Activated naive CD8-positive, alpha-beta T cell treated with anti-CD3 and anti-CD28 coated beads for 36 hours (primary cell): ENCODE measurements around the gene DDAH2. TPM values are rescaled to one million over a fixed set of nuclear protein-coding genes. Genes with fewer than 3 reads are reported as not detected.

ENCODE experiments used
- DNase-seq: peaks from one replicate; pipeline ENCODE4 v3.0.0; 2021
- H3K27ac Mint-ChIP-seq: one replicate; pipeline ENCODE4 v1.8.0; 2022; ENCODE audit warnings: mild to moderate bottlenecking, moderate library complexity, mixed read lengths
- H3K27me3 Mint-ChIP-seq: one replicate; pipeline ENCODE4 v1.8.0; 2022; ENCODE audit warnings: mild to moderate bottlenecking, mixed read lengths
- H3K36me3 Mint-ChIP-seq: one replicate; pipeline ENCODE4 v1.8.0; 2021; ENCODE audit warnings: mild to moderate bottlenecking, mixed read lengths
- H3K4me1 Mint-ChIP-seq: one replicate; pipeline ENCODE4 v1.8.0; 2021; ENCODE audit warnings: mixed read lengths
- H3K4me3 Mint-ChIP-seq: one replicate; pipeline ENCODE4 v1.8.0; 2022; ENCODE audit warnings: mild to moderate bottlenecking, moderate library complexity, mixed read lengths
- H3K9me3 Mint-ChIP-seq: one replicate; pipeline ENCODE4 v1.8.0; 2022; ENCODE audit warnings: mixed read lengths
- total RNA-seq, 2 experiments: library from RNA; stranded (reverse); gene quantifications; one replicate each; pipeline ENCODE4 v1.2.3, GENCODE V29; 2021

The DDAH2 gene
- total RNA-seq, 2 experiments from 2014 or later, result 3.5 to 3.8 TPM

DNA sequence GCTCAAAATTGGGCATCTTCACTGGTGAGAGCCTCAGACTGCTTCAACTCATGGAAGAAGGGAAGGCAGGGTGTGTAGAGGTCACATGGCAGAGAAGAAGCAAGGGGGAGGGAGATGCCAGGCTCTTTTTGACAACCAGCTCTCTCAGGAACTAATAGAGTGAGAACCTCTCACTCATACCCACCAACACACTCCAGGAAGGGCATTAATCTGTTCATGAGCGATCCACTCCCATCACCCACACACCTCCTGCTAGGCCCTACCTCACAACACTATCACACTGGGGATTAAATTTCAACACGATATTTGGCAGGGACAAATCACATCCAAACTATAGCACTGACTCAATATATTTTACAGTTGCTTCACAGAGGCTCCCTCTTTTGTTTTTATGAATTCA, 12.7 kb upstream of the DDAH2 start:
- Mint-ChIP-seq H3K4me1 (peaks cover 41% of the 10 kb centered on the region), H3K27me3 (no peaks in the 10 kb centered on the region), H3K9me3 (no peaks in the 10 kb centered on the region), H3K4me3 (peak overlapping the region; percentile 90), H3K36me3 (peaks cover 51% of the 10 kb centered on the region), H3K27ac (peak overlapping the region; percentile 61)
- DNase-seq, result no peak

DNA sequence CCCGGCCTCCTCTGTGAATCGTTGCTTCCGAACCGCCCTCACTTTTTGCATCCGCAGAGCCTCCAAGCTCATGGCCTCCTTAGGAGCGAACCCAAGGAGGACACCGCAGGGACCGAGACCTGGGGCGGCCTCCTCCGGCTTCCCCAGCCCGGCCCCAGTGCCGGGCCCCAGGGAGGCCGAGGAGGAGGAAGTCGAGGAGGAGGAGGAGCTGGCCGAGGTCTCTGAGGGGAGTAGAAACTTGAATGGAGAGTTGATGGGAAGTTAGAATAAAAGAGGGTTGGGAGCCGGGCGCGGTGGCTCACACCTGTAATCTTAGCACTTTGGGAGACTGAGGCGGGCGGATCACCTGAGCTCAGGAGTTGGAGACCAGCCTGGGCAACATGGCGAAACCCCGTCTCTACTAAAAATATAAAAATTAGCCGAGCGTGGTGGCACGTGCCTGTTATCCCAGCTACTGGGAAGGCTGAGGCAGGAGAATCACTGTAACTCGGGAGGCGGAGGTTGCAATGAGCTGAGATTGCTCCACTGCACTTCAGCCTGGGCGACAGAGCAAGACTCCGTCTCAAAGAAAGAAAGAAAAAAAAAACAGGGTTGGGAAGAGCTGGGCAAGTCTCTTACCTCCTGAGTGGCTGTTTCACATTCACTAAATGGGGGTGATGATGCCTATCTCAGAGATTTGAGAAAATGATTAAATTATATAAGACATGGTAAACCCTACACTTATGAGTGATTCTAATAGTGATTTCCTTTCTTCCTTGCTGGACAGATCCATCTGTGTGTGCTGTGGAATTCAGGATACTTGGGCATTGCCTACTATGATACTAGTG, 11.5 kb upstream of the DDAH2 start:
- Mint-ChIP-seq H3K4me1 (peaks cover 44% of the 10 kb centered on the region), H3K36me3 (peaks cover 50% of the 10 kb centered on the region), H3K4me3 (peak overlapping the region; percentile 90)

DNA sequence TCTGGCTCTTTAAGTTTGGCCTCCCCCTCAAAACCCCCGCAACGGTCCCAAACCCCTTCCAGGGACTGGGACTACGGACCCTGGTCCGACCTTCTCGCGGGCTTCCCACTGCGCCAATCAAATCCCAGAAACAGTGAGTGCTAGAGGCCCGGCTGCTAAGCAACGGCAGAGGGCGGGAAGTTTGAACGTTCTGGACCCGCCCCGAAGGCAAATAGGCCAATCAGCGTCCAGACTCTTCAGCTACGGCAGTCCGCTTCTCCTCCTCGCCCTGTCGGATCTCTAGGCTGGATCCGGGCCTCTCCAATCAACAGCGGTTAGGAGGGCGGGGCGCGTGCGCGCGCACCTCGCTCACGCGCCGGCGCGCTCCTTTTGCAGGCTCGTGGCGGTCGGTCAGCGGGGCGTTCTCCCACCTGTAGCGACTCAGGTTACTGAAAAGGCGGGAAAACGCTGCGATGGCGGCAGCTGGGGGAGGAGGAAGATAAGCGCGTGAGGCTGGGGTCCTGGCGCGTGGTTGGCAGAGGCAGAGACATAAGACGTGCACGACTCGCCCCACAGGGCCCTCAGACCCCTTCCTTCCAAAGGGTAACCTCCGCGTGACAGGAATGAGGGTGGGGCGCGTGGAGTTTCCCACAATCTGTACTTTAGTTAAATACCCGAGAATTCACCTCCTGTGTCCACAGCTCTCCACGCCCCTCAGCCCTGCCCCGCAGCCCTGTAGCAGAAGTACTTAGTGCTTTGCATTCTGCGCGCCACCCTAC, 10.7 kb upstream of the DDAH2 start, which contains the start of gene MSH5:
Gene MSH5 (plus strand): TSS at position 367 of the 758 bp plus-strand sequence. CDS start 462 bp downstream, outside the sequence.
- peaks cover 42% of the 10 kb centered on the region for H3K4me1 Mint-ChIP-seq
- H3K36me3 Mint-ChIP-seq, result peaks cover 51% of the 10 kb centered on the region
- no peaks in the 10 kb centered on the region for H3K27me3 Mint-ChIP-seq
- no peaks in the 10 kb centered on the region for H3K9me3 Mint-ChIP-seq
- H3K27ac Mint-ChIP-seq, result peak within 1 kb of the TSS; percentile 89
- peak within 1 kb of the TSS; percentile 93 for H3K4me3 Mint-ChIP-seq
- DNase-seq, result peak; percentile 97

More for the DNA sequence above, 11.5 kb upstream of the DDAH2 start:
- Mint-ChIP-seq H3K27me3 (no peaks in the 10 kb centered on the region), H3K27ac (peak overlapping the region; percentile 89), H3K9me3 (no peaks in the 10 kb centered on the region)
- DNase-seq, result peak; percentile 45

GRCh38 chr6:31737991-31738979, 9.2 kb upstream of the DDAH2 start:
- Mint-ChIP-seq H3K4me1 (peaks cover 51% of the 10 kb centered on the region), H3K27me3 (no peaks in the 10 kb centered on the region), H3K36me3 (peaks cover 53% of the 10 kb centered on the region), H3K4me3 (peak overlapping the region; percentile 93), H3K27ac (peak overlapping the region; percentile 89), H3K9me3 (no peaks in the 10 kb centered on the region)
- DNase-seq, result peak; percentile 60

DNA sequence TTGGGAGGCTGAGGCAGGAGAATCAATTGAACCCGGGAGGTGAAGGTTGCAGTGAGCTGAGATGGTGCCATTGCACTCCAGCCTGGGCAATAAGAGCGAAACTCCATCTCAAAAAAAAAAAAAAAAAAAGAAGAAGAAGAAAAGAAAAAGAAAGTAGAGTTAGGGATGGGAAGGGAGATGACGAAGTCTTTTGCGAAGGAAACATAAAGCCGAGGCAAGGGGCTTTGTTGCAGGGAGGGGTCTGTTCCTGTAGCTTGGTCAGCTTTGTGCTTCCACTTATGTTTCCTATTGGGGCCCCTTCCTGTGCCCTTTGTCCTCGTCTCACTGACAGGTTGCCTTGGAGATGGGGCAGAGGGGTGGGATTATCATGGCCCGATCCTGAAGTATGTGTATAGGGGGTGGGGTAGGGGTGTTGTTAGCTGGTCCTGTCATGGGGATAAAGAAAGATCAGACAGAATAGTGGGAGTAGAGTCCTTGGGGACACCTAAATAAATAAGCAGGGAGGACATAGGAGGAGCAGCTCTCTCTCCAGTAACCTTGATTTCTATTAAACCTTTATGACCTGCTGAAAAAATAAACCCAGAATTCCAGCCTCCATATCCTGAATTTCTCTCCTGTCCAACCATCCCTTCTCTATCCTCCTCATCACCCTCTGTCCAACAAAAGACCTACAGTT, 8.4 kb upstream of the DDAH2 start:
- DNase-seq, result no peak
- Mint-ChIP-seq H3K27ac (peak overlapping the region; percentile 89), H3K9me3 (no peaks in the 10 kb centered on the region), H3K27me3 (no peaks in the 10 kb centered on the region), H3K4me3 (peak overlapping the region; percentile 93), H3K36me3 (peaks cover 47% of the 10 kb centered on the region), H3K4me1 (peaks cover 54% of the 10 kb centered on the region)

DNA sequence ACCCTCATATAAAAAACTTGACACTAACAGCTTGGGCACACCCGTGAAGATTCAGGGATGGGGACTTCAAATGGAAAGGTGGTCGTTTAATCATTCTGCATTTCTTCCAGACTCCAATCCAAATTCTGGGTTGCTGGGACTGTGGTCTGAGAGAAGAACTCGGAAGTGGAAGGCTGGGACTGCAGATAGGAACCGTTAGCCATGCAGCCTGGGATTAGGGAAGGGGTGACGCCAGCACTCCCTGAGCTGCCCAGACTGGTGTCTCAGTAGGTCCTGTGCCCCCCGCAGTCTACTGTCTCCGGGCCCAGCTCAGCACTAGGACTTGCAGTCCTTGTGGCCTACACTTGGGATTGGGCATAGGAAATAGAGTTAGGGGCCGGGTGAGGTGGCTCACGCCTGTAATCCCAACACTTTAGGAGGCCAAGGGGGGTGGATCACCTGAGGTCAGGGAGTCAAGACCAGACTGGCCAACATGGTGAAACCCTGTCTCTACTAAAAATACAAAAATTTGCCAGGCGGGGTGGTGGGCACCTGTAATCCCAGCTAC, 7.7 kb upstream of the DDAH2 start:
- no peaks in the 10 kb centered on the region for H3K27me3 Mint-ChIP-seq
- no peak for DNase-seq
- no peaks in the 10 kb centered on the region for H3K9me3 Mint-ChIP-seq
- peak overlapping the region; percentile 93 for H3K4me3 Mint-ChIP-seq
- peak overlapping the region; percentile 89 for H3K27ac Mint-ChIP-seq
- peaks cover 57% of the 10 kb centered on the region for H3K4me1 Mint-ChIP-seq
- H3K36me3 Mint-ChIP-seq, result peaks cover 45% of the 10 kb centered on the region

GRCh38 chr6:31736021-31736767, 7.1 kb upstream of the DDAH2 start, which contains the start of gene CLIC1:
TSS of gene CLIC1 (minus strand) at chr6:31736530. CDS start at chr6:31736300, 230 bp downstream.
- Mint-ChIP-seq H3K27me3 (no peaks in the 10 kb centered on the region), H3K4me3 (peak within 1 kb of the TSS; percentile 93), H3K4me1 (peaks cover 53% of the 10 kb centered on the region), H3K27ac (peak within 1 kb of the TSS; percentile 89), H3K9me3 (no peaks in the 10 kb centered on the region), H3K36me3 (peaks cover 42% of the 10 kb centered on the region)
- peak; percentile 84 for DNase-seq

- peak; percentile 64 for DNase-seq
These were observed 5.8 kb upstream of the DDAH2 start for GRCh38 chr6:31734821-31735406.

DNA sequence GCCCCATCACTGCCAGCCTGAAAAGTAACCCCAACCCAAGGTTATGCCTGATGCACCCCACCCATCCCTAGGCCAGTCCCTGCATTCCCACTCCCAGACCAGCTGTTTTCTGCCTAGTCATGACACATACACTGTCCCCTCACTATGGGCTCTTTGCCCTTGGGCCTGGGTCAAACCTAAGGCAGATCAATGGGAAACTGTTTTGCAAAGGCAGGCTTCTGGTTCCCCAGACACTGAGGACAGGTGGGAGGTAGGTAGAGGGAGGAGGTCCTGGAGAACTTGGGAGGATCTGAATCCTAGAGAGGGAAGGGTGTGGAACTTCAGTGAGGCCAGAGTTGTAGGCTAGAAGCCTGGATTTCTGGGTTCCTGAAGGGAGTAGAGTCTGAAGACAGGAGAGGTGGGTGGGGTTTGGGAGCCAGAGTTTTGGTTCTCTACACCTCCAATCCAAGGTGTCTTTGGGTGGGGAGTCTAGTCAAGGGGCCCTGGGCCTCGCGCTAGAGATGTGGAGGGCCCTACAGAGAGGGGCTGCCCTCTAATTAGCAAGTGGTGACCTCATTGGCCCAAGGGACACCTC, 5.2 kb upstream of the DDAH2 start:
- Mint-ChIP-seq H3K27ac (peak overlapping the region; percentile 89), H3K27me3 (no peaks in the 10 kb centered on the region), H3K4me1 (peaks cover 52% of the 10 kb centered on the region), H3K9me3 (no peaks in the 10 kb centered on the region), H3K4me3 (peak overlapping the region; percentile 93), H3K36me3 (peaks cover 40% of the 10 kb centered on the region)
- no peak for DNase-seq

More at GRCh38 chr6:31734821-31735406, 5.8 kb upstream of the DDAH2 start:
- Mint-ChIP-seq H3K4me1 (peaks cover 52% of the 10 kb centered on the region), H3K27ac (peak overlapping the region; percentile 89), H3K4me3 (peak overlapping the region; percentile 93), H3K9me3 (no peaks in the 10 kb centered on the region), H3K27me3 (no peaks in the 10 kb centered on the region), H3K36me3 (peaks cover 42% of the 10 kb centered on the region)

DNA sequence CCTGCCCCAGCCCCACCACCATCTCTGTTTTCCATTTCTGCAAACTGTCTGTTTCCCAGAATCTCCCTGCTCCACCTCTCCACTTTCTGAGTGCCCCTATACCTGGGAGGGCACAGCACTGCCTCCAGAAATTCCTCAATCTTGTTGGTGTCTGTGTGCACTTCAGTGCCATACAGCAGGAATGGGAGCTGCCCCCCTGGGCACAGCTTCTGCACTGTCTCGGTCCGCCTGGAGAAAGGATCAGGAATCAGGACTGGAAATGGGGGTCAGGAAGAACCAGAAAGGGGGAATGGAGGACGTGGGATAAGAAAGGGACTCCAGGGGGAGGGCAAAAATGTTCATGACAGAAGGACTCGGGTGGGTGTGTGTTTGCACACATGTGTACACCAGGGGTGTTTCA, 4.6 kb upstream of the DDAH2 start:
- DNase-seq, result no peak
- Mint-ChIP-seq H3K4me1 (peaks cover 51% of the 10 kb centered on the region), H3K36me3 (peaks cover 40% of the 10 kb centered on the region), H3K9me3 (no peaks in the 10 kb centered on the region), H3K27ac (peak overlapping the region; percentile 65), H3K27me3 (no peaks in the 10 kb centered on the region), H3K4me3 (peak overlapping the region; percentile 93)

- Mint-ChIP-seq H3K4me1 (peaks cover 44% of the 10 kb centered on the region), H3K27ac (no peak overlapping the region), H3K27me3 (no peaks in the 10 kb centered on the region), H3K9me3 (no peaks in the 10 kb centered on the region), H3K4me3 (no peak overlapping the region), H3K36me3 (peaks cover 40% of the 10 kb centered on the region)
- DNase-seq, result no peak
These were observed 2.9 kb upstream of the DDAH2 start for GRCh38 chr6:31732029-31732428.

- H3K4me3 Mint-ChIP-seq, result peak overlapping the region; percentile 84
- DNase-seq, result no peak
- no peaks in the 10 kb centered on the region for H3K9me3 Mint-ChIP-seq
- H3K27me3 Mint-ChIP-seq, result no peaks in the 10 kb centered on the region
- H3K4me1 Mint-ChIP-seq, result peaks cover 51% of the 10 kb centered on the region
- H3K36me3 Mint-ChIP-seq, result peaks cover 42% of the 10 kb centered on the region
- H3K27ac Mint-ChIP-seq, result peak overlapping the region; percentile 13
These were observed 1.6 kb upstream of the DDAH2 start for GRCh38 chr6:31730631-31731086.
